ENCODE results near the gene MSI2.

The MSI2 gene

DNA sequence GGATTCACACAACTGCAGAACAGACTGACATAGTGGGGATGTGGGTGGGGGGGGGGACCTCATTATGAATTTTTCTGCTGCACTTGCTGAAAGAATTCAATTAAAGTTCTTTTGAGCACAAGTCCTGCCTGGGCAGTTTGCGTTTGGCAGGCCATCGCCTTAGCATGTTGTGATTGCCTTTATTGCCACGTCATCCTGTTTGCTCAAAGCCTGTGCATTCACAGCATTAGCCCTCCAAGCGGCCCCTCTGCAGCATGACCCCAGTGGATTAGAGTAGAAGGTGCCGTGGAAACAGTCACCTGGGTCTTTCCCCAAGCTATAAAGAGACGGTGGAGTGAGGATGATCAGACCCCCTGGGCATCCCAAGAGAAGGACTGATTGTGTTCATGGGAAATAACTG is 17.2 kb downstream of the MSI2 start:
- no peak for DNase-seq

DNA sequence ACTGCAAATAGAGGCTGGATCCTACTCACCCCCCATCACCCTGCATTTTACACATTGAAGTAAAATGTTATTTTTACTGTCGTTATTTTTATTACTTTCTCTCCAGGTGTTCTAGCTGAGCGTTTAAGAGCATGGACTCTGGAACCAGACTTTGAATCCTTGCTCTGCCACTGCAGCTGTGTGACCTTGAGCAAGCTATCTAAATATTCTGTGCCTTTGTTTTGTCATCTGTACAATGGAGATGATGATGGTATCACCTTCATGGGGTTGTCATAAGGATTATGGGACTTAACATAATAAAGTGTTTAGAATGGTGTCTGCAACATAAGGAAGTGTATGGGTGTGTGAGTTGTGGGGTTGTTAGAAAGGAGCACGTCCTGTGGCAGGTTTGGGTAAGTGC is 17.8 kb downstream of the MSI2 start:
- no peak for DNase-seq

DNA sequence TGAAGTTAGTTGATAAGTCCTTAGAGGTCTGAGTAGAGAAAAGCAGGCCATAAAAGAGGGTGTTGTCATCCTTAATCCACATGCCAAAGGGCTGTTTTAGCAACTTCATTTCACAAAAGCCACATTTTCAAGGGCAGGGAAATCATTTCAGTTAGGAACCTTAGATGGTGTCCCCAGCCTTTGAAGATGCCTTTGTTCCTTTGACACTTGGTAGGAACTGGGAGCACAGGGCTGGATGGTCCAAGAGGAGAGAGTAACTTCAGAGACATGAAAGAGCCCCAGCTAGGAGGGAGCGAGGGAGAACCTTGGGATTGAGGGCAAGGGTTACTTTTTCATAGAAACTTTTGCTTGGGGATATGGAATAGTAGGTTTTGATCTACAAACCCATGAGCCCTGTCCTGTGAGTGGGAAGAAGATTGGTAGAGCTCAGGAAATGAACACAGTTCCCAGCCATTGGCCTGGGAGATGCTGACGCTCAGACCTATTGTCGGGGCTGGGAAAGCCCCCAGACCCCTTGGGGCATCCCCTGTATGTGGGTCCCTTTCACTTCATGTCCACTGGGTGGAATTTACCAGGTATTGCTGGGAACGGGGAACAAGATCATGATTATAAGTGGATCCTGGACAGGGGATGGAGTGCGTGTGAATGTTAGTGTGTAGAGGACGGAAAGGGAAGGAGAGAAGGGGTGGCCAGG is 18.9 kb downstream of the MSI2 start:
- no peak for DNase-seq

DNA sequence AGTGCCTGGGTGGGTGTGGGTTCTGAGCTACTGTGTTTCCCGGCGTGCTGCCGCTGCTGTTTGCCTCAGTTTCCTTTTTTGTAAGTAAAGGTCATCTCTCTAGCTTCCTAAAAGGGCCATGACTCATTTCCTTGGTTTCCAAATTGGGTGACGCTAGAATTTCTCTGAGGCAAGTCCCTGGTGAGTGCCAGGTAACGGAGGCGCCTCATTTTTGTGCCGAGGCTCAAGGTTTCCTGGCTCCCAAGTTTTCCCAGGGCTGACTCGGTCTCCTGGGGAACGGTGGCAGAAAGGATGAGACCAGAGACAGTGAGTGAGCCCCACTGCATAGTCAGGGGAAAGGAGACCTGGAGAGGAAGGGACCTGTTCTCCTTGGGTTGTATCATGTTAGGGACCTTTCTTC is 20.3 kb downstream of the MSI2 start:
- DNase-seq = no peak

DNA sequence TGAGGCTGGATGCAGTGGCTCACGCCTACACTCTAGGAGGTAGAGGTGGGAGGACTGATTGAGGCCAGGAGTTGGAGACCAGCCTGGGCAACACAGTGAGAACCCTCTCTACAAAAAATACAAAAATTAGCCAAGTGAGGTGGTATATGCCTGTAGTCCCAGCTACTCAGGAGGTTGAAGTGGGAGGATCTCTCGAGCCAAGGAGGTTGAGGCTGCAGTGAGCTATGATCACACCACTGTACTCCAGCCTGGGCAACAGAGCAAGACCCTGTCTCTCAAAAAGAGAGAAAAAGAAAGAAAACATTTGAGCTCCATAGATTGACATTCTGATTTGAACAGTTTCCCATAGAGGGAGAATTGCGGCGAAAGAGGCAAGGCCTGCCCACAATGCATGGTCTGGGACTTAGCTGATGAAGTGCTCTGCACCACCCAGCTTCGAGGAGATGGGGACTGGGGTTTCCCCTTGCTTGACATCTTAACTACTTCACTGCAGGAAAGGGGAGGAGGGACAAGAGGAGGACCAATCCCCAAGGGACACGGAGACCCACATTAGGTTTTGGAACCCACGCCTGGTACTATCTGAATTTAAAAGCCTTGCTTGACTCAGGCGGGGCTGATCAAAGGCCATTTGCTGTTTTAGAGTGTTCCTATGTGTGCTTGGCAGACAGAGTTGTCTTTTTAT is 21.7 kb downstream of the MSI2 start:
- DNase-seq = no peak

DNA sequence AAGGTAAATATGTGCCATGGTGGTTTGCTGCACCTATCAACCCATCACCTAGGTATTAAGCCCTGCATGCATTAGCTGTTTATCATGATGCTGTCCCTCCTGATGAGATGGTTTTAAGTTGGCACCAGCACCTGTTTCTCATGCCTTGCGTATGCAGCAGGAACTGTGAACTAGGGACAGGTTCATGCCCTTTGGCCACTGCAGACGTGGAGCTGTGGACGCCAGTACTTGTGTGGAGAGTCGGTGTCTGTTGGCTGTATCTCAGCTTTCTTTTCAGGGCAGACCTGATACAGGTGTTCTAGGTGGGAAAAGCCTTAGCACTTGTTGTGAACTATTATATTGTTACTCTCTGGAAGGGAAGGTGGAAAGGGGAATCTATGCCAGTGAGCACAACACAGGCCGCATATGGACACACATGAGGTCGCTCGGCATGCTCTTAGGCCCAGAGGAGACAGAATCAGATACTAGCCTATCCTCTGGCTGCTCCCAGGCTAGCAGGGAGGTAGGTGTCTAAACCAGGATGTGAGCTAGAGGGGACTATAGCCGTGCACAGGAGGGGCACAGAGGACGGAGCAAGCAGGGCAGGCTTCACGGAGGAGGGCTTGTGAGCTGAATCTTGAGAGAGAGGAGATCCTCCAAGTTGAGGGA is 22.5 kb downstream of the MSI2 start:
- DNase-seq = no peak

DNA sequence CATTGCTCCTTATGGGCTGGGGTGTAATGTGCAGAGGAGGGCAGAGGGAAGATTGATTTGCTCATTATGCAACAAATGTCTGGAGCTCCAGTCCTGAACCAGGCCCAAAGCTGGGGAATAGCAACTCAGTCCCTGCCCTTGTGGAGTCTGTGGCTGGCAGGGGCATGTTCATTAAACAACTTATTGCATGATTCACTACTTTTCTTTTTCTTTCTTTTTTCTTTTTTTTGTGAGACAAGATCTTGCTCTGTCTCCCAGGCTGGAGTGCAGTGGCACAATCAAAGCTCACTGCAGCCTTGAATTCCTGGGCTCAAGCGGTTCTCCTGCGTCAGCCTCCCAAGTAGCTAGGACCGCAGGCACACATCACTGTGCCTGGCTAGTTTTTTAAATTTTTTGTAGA is 23.1 kb downstream of the MSI2 start:
- no peak for DNase-seq

DNA sequence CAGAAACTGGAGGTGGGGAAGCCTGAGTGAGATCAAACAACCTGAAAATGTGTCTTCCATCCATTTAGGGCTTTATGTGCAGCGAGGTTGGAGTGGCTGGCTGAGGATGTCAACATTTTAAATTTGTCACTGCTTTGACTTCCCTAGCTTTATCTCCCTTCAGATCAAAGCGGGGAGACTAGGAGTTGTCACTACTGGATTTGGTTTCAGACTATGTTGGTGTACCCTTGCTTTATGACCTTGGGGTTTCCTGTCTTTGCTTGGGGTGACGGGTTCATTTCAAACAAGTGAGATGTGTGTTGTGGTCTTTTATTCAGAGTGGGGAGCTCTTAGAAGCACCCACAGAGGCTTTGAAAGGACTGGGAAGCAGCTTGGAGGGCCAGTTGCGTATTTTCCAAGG is 25.6 kb downstream of the MSI2 start:
- DNase-seq = peak in 1 of 2 donors; percentile 27

DNA sequence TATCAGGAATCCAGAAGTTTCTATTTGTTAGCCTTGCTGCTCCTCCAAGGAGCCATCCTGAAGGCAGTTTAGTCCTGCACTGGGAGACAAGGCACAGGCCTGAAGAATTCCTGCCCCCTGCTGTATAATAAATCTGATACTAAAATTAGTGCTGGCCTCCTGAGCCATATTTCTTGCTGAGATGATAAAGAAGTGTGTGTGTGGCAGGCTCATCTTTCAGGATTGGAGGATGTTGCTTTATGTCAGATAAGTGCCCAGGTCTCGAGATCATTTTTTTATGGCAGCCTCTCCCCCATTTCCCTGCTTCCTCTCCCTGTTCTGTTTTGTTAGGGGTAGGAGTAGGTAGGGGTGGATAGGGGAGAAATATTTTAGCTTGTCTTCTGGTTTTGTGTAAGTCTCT is 26.0 kb downstream of the MSI2 start:
- DNase-seq = no peak

DNA sequence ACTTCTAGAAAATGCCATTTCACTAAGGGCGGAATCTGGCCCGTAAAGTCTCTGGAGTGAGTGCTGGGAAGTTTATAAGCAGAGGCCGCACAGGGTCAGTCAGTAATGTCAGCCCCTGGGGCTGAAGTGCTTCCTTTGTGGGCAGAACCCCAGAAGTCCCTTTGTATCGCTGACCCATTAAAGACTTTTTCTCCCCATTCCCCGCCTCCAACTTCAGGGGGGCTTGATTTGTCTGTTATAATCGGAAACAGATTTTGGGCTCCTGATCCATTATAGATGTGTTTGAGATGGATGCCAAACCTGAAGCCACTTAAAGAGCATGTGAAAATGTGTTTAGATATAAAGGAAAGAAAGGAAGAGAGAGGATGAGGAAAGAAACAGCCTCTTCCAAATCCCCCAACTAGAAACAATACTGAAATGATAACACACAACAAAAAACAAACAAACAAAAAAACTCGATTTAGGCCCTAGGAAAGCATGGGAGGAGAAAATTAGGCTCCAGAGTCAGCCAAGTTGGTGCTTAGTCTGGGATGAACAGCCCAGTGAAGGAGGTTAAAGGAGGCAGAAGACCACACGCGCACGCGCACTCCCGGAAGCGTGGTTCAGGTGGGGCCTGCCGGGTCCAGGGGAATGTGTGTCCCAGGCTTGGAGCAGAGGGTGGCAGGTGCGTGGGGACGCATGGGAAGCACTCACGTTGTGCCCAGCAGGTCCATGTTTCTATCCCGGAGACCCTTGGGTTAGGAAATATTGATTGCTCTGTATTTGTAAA is 27.1 kb downstream of the MSI2 start:
- no peak for DNase-seq

DNA sequence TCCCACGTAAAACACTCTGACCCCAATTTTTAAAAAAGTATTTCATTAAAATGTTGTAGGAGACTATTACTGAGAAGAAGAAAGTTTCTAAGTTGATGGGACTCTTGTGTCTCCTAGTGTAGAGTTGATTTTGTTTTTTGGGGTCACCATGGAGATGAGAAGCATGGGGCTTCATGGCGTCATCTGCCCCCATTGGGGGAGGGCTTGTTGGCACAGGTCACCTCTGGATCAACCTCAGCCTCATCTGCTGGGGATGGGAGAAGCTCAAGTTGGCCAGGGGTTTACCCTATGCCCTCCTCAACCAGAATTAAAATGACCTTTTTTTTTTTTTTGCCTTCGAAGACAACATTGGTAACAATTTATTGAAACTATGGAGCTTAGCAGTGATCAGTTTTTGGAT is 28.3 kb downstream of the MSI2 start:
- DNase-seq = peak; percentile 28 to 38

DNA sequence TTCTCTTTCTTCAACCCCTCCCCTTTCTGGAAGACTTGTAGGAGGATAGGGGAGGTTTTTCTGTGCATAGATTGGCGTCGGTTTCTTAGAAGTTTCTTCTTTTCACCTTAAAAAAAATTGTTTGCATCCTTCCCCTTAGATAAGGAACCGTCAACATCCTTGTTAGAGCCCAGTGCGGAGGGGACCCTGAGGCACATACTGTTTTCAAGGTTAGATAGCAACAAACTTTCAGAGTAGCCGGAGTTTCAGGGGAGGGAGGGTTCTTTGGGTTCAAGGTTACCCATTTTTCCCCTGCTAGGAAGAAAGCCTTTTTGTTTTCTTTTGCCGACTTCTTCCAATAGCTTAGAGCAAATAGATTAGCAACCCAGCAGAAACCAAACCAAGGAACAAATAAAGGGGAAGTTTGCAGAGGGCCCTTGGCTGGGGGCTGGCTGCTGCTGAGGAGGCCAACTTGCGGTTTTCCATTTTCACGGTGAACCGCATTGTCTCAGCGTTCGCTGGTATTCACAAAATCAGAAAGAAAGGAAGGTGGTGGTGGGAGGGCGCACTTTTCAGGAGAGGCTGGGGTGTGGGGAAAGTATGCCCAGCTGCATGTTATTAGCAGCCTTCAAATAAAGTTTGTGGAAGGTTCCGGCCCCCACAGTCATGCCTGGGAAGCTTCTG is 28.8 kb downstream of the MSI2 start:
- DNase-seq = peak; percentile 35 to 56

DNA sequence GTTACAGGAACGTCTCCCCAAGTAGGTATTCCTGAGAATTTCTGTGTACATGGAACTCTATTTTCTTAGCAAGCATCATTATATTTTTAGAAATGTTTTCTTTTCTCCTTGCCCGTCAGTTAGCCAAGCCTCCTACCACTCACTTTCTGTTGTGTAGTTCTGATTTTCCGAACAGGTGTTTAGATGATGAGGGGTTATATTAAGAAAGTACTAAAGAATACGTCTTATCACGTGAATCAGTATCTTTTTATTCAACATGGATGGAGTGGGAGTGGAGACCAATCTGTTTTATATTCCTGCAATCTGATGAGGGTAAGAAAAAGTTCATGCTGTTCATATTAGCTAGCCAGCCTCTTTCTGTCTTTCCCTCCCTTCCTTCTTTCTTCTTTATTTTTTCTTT is 29.4 kb downstream of the MSI2 start:
- DNase-seq = no peak

DNA sequence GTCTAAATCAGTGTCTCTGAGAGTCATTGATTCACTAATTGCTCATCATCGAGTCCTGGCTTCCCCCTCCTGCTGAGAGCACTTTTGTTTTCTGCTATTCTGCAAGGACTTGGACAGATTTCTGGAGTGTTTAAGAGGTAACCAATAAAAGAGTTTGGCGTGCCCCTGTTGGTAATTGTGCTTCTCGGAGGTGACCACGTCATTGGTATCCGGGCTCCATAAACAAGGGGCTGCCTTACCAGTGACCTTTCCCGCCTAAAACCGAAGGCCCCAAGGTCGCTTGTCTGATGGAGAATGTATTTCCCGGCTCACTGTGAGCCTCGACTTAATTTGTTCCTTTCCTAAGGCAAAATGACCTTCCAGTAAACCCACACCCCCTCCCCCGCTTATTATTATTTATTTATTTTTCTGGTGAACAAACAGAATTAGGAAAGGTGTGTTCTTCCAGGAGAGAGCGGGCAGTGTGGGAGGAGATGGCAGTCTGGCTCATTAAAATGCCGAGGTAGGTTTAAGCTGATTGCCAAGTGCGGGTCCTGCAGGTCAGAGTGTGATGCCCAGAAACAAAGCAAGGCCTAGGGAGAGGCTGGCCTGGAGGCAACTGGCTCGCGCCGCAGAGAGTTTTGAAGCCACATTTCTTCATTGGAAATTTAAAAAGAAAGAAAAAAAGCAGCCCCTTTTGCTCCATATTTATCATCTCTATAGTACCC is 30.2 kb downstream of the MSI2 start:
- no peak for DNase-seq

DNA sequence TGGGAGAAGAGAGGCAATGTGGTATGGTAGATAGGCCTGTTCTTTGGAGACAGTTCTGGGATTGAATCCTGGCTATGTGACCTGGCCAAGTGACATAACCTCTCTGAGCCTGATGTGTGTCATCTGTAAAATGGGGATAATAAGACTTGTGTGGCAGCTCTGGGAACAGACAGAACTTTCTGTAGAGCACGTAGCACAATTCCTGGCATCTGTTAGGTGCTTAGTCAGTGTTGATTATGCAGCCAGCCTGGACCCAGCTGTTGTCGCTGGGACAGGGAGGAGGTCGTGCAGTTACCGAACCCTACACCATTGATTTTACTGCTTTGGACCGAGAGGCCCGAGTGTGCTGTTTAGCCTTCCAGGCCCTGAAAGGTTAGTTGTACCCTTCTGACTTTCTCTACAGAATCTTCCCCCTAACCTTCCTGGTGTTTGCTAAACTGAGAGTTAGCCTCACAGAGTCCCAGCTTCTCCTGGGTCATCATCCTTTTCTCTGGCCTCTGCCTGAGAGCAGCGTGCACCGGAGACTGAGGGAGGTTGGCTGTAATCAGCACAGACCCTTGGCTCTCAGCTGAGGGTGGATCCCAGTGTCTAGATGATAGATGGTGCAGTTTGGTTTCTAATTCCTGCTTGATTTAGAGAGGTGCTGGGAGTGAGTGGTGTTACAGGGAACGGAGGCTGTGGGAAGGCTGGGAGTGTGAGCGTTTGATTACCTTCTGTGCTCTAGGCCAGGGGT is 31.9 kb downstream of the MSI2 start:
- no peak for DNase-seq

DNA sequence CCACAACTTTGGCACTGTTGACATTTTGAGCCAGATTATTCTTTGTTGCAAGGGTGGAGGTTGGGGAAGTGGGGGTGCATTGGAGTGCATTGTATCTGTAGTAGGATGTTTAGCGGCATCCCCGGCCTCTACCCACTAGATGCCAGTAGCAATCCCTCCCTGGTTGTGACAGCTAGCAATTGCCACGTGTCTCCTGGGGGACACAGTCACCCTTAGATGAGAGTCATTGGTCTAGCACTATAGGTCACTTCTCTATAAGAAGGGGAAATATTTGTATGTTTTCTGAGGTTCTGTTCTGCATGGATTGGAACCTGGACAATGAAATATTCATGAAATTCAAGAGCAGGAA is 32.4 kb downstream of the MSI2 start:
- DNase-seq = no peak

DNA sequence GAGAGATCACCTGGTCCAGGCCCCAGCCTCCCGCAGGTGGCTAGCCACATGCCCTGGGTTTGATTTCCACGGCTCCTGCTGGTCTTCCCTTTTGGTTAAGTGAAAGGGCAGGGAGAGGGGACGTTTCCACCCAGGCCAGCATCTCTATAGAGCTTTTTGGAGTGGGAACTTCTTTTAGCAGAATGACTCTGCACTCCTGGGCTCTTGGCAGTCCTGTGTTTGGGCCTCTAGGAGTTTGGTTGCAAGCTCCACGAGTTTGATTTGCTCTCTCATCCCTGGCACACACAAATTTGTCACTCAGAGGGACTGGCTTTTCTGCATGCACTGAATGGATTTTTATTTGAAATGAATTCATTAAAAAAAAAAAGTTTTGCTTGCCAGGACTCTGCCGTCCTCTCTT is 32.8 kb downstream of the MSI2 start:
- no peak for DNase-seq

DNA sequence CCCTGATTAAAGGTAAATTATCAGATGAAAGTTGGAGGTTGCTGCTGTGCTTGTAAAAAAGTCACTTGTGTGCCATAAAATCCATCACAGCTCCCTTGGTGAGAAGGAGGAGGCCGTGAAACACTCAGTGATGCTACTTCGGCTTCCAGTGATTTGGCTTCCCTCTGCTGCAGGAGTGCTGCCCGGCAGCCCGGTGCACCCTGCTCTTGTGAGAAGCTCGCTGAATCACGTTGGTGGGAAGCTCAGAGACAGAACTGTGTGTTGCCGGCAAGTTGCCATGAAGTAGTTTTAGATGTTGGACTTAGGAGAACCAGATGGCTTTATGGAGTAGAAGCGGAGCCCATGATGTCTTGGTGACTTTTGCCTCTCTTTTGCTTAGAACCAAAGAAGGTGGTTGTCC is 33.3 kb downstream of the MSI2 start:
- no peak for DNase-seq

DNA sequence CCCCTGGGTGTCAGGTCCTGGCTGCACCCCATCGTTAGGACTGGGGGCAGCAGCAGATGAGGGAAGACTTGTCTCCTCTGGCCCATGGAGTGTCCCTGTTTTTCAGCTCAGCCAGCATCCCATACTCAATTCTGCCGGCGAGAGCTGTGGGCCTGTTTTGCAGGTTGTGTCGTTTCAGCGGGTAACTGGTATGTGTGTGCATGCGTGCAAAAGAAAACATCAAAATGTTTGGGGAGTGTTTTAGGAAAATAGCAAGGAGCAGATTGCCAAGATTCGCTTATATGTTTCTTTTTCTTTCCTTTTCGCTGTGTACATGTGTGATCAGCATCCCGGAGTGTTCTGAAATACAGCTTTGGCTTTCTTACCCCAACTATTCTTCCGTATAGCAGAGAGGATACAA is 34.7 kb downstream of the MSI2 start:
- DNase-seq = no peak

DNA sequence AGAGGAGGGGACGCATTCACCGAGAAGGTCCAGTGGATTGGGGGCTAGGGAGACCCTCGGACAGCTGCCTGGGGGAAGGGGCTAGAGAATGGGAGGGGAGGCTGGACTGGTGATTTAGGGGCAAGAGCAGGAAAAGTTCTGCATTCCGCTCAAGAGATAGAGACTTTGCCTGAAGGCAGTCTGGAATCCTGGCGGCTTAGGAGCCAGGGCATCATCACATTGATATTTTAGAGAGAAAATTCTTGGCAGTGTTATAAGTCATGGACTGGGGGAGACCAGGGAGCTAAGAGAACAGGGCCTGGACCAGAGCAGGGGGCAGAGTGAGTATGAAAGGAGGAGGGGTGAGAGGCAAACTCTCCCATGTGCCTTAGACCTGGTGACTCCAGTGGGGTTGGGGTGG is 35.8 kb downstream of the MSI2 start:
- DNase-seq = no peak

DNA sequence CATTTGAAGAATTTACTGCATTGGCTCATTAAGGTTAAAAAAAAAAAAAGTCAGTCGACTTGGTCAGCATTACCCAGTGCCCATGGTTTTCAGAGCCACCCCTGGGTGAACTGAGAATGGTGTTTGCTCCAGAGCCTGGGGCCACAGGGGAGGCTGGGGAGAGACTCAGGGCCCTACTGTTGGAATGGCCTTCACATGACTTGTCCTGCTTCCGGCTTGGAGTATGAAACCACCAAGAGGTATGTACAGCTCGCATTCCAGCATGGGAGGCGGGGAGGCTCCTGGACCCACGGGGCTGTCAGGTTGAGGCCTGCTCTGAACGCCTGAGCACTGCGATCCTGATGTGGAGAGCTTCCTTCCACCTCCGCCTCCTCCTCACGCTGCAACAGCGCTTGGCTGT is 36.8 kb downstream of the MSI2 start:
- no peak for DNase-seq

DNA sequence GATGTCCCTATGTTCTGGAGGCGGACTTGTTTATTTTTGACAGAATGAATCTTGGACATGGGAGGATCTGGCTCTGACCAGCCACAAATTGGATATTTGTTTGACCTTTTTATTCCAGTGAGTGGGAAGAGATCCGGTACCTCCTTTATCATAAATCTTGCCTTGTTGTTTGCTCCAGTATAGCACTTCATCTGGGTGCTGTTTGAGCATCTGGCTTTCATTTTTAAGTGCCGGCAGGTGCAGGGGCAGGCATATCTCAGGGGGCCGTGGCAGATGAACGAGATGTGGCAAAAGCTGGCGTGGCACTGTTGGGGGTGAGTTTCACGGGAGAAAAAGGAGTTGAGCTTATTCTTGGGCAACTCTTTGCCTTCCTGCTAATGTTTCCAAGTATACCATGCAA is 37.8 kb downstream of the MSI2 start:
- no peak for DNase-seq

Measured in CD4-positive, alpha-beta T cell treated with Interleukin-4 for 1 hour (primary cell).